GM13977 (cell line): Measurements from ENCODE around the gene KRT1.

ENCODE experiments used
- DNase-seq: peaks from one replicate; pipeline ENCODE4 v3.0.0; 2012; ENCODE audit warnings: low spot score
- CTCF ChIP-seq: IDR thresholded peaks from 2 replicates; pipeline ENCODE4 v1.5.1; 2012; ENCODE audit warnings: mild to moderate bottlenecking, control low read depth; ENCODE audit not compliant: insufficient read depth; ENCODE audit errors: extremely low read depth, missing control alignments
- in situ Hi-C: fragments of 300-500 bp; cut with MboI; formaldehyde crosslinking; loops from one replicate; pipeline ENCODE4 v1.12.0; 2022; ENCODE audit warnings: low sequenced_read_pairs, low pct_unique_long_range_greater_than_20kb, mixed read lengths, inconsistent platforms; ENCODE audit not compliant: unreplicated experiment

Gene KRT1

DNA sequence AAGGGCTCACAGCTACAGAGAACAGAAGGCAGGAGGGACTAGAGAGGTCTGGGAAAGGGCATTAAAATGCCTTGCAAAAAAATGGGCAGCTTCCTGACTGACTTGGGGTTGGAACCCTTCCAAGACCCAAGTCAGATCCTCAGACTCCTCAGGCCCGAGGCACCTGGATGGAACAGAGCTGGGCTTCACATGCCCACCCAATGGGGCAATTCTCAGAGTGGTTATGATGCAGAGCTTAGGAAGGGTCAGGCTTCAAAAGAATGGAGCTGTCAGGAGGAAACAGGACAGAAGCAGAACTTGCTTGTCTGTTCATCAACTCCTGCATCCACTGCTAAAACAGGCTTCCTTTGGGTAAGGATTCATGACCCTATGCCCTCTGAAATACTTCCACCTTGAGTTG lies 9.7 kb upstream of the KRT1 start:
- TF ChIP-seq CTCF: no peak
- no peak for DNase-seq
- in situ Hi-C loops: no loop called here

DNA sequence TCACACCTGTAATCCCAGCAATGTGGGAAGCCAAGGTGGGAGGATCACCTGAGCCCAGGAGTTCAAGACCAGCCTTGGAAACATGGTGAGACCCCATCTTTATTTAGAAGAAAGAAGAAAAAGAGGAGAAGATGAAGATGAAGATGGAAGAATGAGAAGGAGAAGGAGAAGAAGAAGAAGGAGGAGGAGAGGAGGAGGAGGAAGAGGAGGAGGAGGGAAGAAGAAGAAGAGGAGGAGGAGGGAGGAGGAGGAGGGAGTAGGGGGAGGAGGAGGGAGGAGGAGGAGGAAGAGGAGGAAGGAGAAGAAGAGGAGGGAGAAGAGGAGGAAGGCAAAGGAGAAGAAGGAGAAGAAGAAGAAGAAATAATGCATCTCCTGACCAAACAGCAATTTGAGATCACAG lies 9.0 kb upstream of the KRT1 start:
- no peak for TF ChIP-seq CTCF
- in situ Hi-C loops: no loop called here
- no peak for DNase-seq

GRCh38 chr12:52688481-52688880 lies 8.3 kb upstream of the KRT1 start:
- in situ Hi-C loops: no loop called here
- TF ChIP-seq CTCF: no peak
- DNase-seq: no peak

DNA sequence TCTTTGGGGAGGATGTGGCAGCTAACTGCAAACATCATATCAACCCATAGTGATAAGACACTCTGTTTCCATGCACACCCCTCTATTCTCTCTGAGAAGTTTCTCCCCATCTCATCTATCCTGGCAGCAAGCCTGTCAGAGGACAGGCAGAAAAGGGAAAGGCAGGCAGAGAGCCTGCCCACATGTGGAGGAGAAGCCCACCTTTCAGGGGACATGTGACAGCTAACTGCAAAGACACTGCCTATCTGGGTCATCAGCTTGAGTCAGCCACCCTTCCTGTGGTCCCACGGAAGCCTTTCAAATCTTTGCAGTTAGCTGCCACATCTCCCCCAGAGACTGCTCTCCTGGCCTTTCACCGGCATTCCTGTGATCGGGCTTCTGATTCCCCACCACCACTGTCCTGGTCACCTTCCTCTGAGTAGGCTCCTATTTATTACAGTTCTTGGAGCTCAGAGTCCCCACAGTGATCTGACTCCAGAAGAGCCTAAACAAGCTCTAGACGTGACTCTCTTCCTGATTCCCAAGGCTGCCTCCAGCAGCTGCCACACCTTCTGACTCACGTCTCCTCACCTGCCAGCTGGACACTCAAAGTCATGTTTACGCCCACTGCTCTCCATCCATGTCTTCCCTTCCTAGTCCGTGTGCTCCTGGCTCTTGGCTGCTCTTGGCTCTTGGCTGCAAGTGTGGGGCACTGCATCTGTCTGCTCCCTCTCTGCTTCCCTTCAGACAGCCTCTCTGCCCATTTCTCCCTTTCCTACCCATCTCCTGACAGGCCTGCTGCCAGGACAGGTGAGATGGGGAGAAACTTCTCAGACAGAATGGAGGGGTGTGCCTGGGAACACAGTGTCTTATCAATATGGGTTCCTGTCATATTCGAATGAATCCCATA lies 7.5 kb upstream of the KRT1 start:
- TF ChIP-seq CTCF: no peak
- in situ Hi-C loops: no loop called here
- no peak for DNase-seq

DNA sequence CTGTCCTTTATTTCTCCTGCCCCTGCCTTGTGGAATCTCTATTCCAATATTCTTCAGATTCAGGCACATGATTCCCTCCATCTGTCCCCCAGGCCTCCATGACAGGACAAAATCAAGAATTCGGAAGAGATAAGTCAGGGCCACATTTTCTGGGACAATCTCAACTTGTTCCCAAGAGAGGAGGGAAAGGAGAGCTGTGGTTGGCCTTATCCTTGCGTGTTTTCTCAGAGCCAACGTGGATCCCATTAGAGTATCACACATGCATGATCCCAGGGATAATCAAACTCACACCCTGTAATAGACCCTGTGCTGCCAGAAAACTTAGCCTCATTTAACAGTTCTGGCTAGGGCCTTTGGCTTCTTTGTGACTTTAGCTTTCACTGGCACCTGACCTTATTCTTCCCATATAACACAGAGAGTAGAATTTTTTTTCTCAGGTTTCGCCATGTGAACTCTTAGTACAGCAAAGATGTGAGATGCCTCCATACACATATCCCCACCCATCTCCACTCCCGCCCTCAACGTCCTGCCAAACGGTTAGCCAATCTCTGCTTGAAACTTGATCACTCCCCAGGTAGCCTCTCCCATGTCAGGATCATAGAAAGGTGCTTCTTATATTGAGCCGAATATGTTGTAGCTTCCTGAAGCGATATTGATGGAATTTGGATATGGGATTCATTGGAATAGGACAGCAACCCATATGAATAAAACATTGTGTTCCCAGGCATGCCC lies 6.7 kb upstream of the KRT1 start:
- DNase-seq: no peak
- in situ Hi-C loops: no loop called here
- no peak for TF ChIP-seq CTCF

- TF ChIP-seq CTCF: no peak
Measured at GRCh38 chr12:52686063-52686462, 5.9 kb upstream of the KRT1 start.

More at GRCh38 chr12:52686063-52686462, 5.9 kb upstream of the KRT1 start:
- no peak for DNase-seq
- in situ Hi-C loops: no loop called here
